SK-N-SH (cell line): ENCODE results near the gene AKAP6. TPM values are rescaled to one million over a fixed set of nuclear protein-coding genes. Genes with fewer than 3 reads are reported as not detected.

ENCODE experiments used
- CTCF ChIA-PET: fragments of 300-600, 350-600 bp; formaldehyde crosslinking; extraction: SDS; loops from one replicate; lab custom pipeline; 2021; lab: Yijun Ruan, JAX
- POLR2A ChIA-PET: fragments of 350-600 bp; sonication (Branson Sonifier 250); formaldehyde crosslinking; extraction: SDS; loops from one replicate; lab custom pipeline; 2020; ENCODE audit warnings: antibody characterized with exemption, inconsistent platforms; lab: Yijun Ruan, JAX
- DNase-seq: peaks from one replicate; pipeline ENCODE4 v3.0.0; 2012
- H2AFZ ChIP-seq: fragments of 200-600 bp; sonication (generic); 2 replicates; pipeline ENCODE4 v1.8.1; 2016; ENCODE audit warnings: antibody characterized with exemption, mild to moderate bottlenecking, low read depth
- H3F3A ChIP-seq: fragments of 200-600 bp; sonication (generic); replicated peaks from 2 replicates; pipeline ENCODE3; 2016; ENCODE audit warnings: antibody characterized with exemption, mild to moderate bottlenecking; ENCODE audit not compliant: insufficient read depth
- H3K27ac ChIP-seq, 2 experiments: fragments of 200-500 bp in 1 of 2; fragments of 200-600 bp in 1 of 2; sonication (Bioruptor generic) in 1 of 2; sonication (generic), shearing (Covaris generic) in 1 of 2; 2 replicates each; pipeline versions ENCODE4 v1.5.1 to v1.6.1; 2014 to 2016; ENCODE audit warnings: low read depth in 2 of 2, inconsistent platforms in 1 of 2, low read length in 1 of 2, mild to moderate bottlenecking in 1 of 2, mixed read lengths in 1 of 2
- H3K27me3 ChIP-seq: fragments of 200-600 bp; sonication (generic), shearing (Covaris generic); 2 replicates; pipeline ENCODE4 v1.6.1; 2016; ENCODE audit warnings: mixed run types; ENCODE audit not compliant: insufficient read depth
- H3K36me3 ChIP-seq, 2 experiments: fragments of 200-500 bp in 1 of 2; fragments of 200-600 bp in 1 of 2; sonication (Bioruptor generic) in 1 of 2; sonication (generic) in 1 of 2; replicated peaks in 1 of 2; 2 replicates each; pipeline versions ENCODE3 to v1.5.1; 2014 to 2016; ENCODE audit warnings: low read length in 1 of 2, mild to moderate bottlenecking in 1 of 2; ENCODE audit not compliant: insufficient read depth in 2 of 2, control insufficient read depth in 1 of 2
- H3K4me1 ChIP-seq, 2 experiments: fragments of 200-500 bp in 1 of 2; fragments of 200-600 bp in 1 of 2; sonication (Bioruptor generic) in 1 of 2; sonication (generic), shearing (Covaris generic) in 1 of 2; 2 replicates each; pipeline versions ENCODE4 v1.5.1 to v1.6.1; 2014 to 2016; ENCODE audit warnings: low read depth in 1 of 2, low read length in 1 of 2, mixed run types in 1 of 2; ENCODE audit not compliant: insufficient read depth in 2 of 2, control insufficient read depth in 1 of 2
- H3K4me2 ChIP-seq: fragments of 200-600 bp; sonication (generic), shearing (Covaris generic); 2 replicates; pipeline ENCODE4 v1.6.1; 2017; ENCODE audit warnings: mixed run types
- H3K4me3 ChIP-seq, 2 experiments: fragments of 200-500 bp in 1 of 2; fragments of 200-600 bp in 1 of 2; sonication (Bioruptor generic) in 1 of 2; sonication (generic), shearing (Covaris generic) in 1 of 2; 2 replicates each; pipeline versions ENCODE4 v1.5.1 to v1.8.1; 2014 to 2016; ENCODE audit warnings: low read depth in 2 of 2, inconsistent platforms in 1 of 2, low read length in 1 of 2, mild to moderate bottlenecking in 1 of 2, mixed read lengths in 1 of 2, moderate library complexity in 1 of 2
- H3K79me2 ChIP-seq: fragments of 200-600 bp; sonication (generic); 2 replicates; pipeline ENCODE4 v1.8.1; 2017; ENCODE audit warnings: mild to moderate bottlenecking; ENCODE audit not compliant: insufficient read depth
- H3K9ac ChIP-seq: fragments of 200-600 bp; sonication (generic); 2 replicates; pipeline ENCODE4 v1.6.1; 2017; ENCODE audit warnings: mixed run types
- H3K9me2 ChIP-seq: fragments of 200-600 bp; sonication (generic); 2 replicates; pipeline ENCODE4 v1.6.1; 2017; ENCODE audit warnings: mixed run types
- H3K9me3 ChIP-seq: fragments of 200-600 bp; sonication (generic); 2 replicates; pipeline ENCODE4 v1.6.1; 2017; ENCODE audit warnings: mixed run types, mild to moderate bottlenecking, moderate library complexity
- H4K20me1 ChIP-seq: fragments of 200-600 bp; sonication (generic); 2 replicates; pipeline ENCODE4 v1.6.1; 2017; ENCODE audit warnings: mild to moderate bottlenecking, mixed run types; ENCODE audit not compliant: insufficient read depth
- CTCF ChIP-seq: fragments of 200-600 bp; sonication (generic); IDR thresholded peaks from 2 replicates; pipeline ENCODE4 v1.6.1; 2017; ENCODE audit warnings: antibody characterized with exemption, mild to moderate bottlenecking, moderate library complexity
- ELF1 ChIP-seq: IDR thresholded peaks from 2 replicates; pipeline ENCODE4 v1.4.0; 2012
- EP300 ChIP-seq, 2 experiments: IDR thresholded peaks; 2 replicates each; pipeline versions ENCODE4 v1.4.0 to v1.6.1; 2012; ENCODE audit warnings: borderline replicate concordance in 1 of 2, low read depth in 1 of 2, low read length in 1 of 2
- MEF2A ChIP-seq: IDR thresholded peaks from 2 replicates; pipeline ENCODE4 v1.4.0; 2012; ENCODE audit warnings: low read depth, borderline replicate concordance
- MXI1 ChIP-seq: IDR thresholded peaks from 2 replicates; pipeline ENCODE4 v1.6.1; 2012; ENCODE audit warnings: mild to moderate bottlenecking, low read depth, low read length, improper control_type of control experiment
- NFIC ChIP-seq: IDR thresholded peaks from 2 replicates; pipeline ENCODE4 v1.4.0; 2012; ENCODE audit warnings: borderline replicate concordance
- POLR2AphosphoS5 ChIP-seq: IDR thresholded peaks from 2 replicates; pipeline ENCODE4 v1.6.1; 2012; ENCODE audit warnings: low read depth, low read length
- RCOR1 ChIP-seq: fragments of 150-350 bp; IDR thresholded peaks from 2 replicates; pipeline ENCODE4 v1.6.1; 2017; ENCODE audit warnings: antibody characterized with exemption, low read length
- REST ChIP-seq: IDR thresholded peaks from 2 replicates; pipeline ENCODE4 v1.6.1; 2012; ENCODE audit warnings: mild to moderate bottlenecking, low read depth, low read length, moderate library complexity
- RFX5 ChIP-seq: IDR thresholded peaks from 2 replicates; pipeline ENCODE4 v1.6.1; 2012; ENCODE audit warnings: mild to moderate bottlenecking, improper control_type of control experiment, low read length
- TCF12 ChIP-seq: IDR thresholded peaks from 2 replicates; pipeline ENCODE4 v1.4.0; 2012
- ZBTB33 ChIP-seq: IDR thresholded peaks from 2 replicates; pipeline ENCODE4 v1.4.0; 2012; ENCODE audit warnings: low read depth, borderline replicate concordance
- WGBS: methylation state at CpG from one replicate; pipeline ENCODE4 v1.1.6; 2017; ENCODE audit warnings: low lambda C conversion rate; 5-methylcytosine and 5-hydroxymethylcytosine counted together
- polyA plus RNA-seq, 3 experiments: library from polyadenylated mRNA; depleted of rRNA; stranded (reverse); fragments of >200 nt; gene quantifications; 2 replicates each; pipeline ENCODE4 v1.2.3, GENCODE V29; 2012

Gene AKAP6
- 1.7 and 4.1 TPM in 2 replicates for polyA plus RNA-seq (2012; rRNA removed)
- 3.3 TPM in 2 replicates for polyA plus RNA-seq (2012; cell fraction: cytosol; rRNA removed)
- 4.3 and 5.7 TPM in 2 replicates for polyA plus RNA-seq (2012; cell fraction: nucleus; rRNA removed)

GRCh38 chr14:32329146-32329545 is at the start of gene AKAP6:
TSS of gene AKAP6 (plus strand) at chr14:32329298. CDS start at chr14:32433494, 104,196 bp downstream.
- Histone ChIP-seq H3K9me3 (no peaks in the 10 kb centered on the region), H3K9me2 (no peaks in the 10 kb centered on the region), H3K79me2 (no peaks in the 10 kb centered on the region), H3F3A (peaks cover 4% of the 10 kb centered on the region), H3K9ac (peak within 1 kb of the TSS; percentile 38), H4K20me1 (no peaks in the 10 kb centered on the region), H3K4me1 (peaks cover 0 to 12% of the 10 kb centered on the region in 2 experiments; a peak in 2 of 4 replicates), H3K4me2 (peak within 1 kb of the TSS; percentile 75), H3K36me3 (no peaks in the 10 kb centered on the region), H3K4me3 (peak within 1 kb of the TSS; percentile 48 to 49), H3K27me3 (no peaks in the 10 kb centered on the region), H2AFZ (peak within 1 kb of the TSS; percentile 81), H3K27ac (peak within 1 kb of the TSS; percentile 33 to 86; a peak in 3 of 4 replicates)
- DNase-seq, result peak; percentile 56
- POLR2A ChIA-PET, result no interaction called here
- CTCF ChIA-PET, result interaction anchor here (0.7 to 3.9 kb wide), 8 partner anchors 9 to 252 kb away, joined by 3 to 16 read pairs (median 3); partner anchors contain the start of gene ARHGAP5
- 16% methylated on average over 7 of the region's 7 CpGs for WGBS
- no peak for TF ChIP-seq ELF1
- 0 out of 2 replicates have a peak, but pooled peaks have one; percentile 14 for TF ChIP-seq POLR2AphosphoS5
- TF ChIP-seq EP300 (IDR thresholded peaks at IDR 0.05; ENCODE audit: borderline replicate concordance in 1 of 2, low read depth in 1 of 2, low read length in 1 of 2), result peak in 1 of 2 experiments; percentile 35; a peak in 1 of 4 replicates
- peak; percentile 64; the same call in 1 of the 2 replicates for TF ChIP-seq RCOR1
- TF ChIP-seq MXI1, result peak; percentile 85
- no peak for TF ChIP-seq NFIC
- TF ChIP-seq ZBTB33, result no peak
- peak; percentile 96 for TF ChIP-seq RFX5
- TF ChIP-seq MEF2A, result no peak
- TF ChIP-seq CTCF, result no peak
- TF ChIP-seq REST, result no peak
- no peak for TF ChIP-seq TCF12
